Activated CD4-positive, alpha-beta memory T cell treated with anti-CD3 and anti-CD28 coated beads for 36 hours (primary cell): ENCODE results near the gene MED17. TPM values are rescaled to one million over a fixed set of nuclear protein-coding genes. Genes with fewer than 3 reads are reported as not detected.

Experiments
- CTCF ChIA-PET: fragments of 350-600 bp; sonication (Branson Sonifier 250); formaldehyde crosslinking; loops from one replicate; lab custom pipeline; 2021; ENCODE audit warnings: antibody characterized with exemption, inconsistent platforms; lab: Charles Lee
- POLR2A ChIA-PET: fragments of 350-600 bp; sonication (Branson Sonifier 250); formaldehyde crosslinking; loops from one replicate; lab custom pipeline; 2021; ENCODE audit warnings: antibody characterized with exemption; lab: Charles Lee
- DNase-seq: peaks from one replicate; pipeline ENCODE4 v3.0.0-alpha.2; 2020
- H3K27ac Mint-ChIP-seq: one replicate; pipeline ENCODE4 v1.8.0; 2021; ENCODE audit warnings: mixed read lengths
- H3K27me3 Mint-ChIP-seq: one replicate; pipeline ENCODE4 v1.8.0; 2021; ENCODE audit warnings: mixed read lengths
- H3K36me3 Mint-ChIP-seq: one replicate; pipeline ENCODE4 v1.8.0; 2021; ENCODE audit warnings: mixed read lengths
- H3K4me1 Mint-ChIP-seq: one replicate; pipeline ENCODE4 v1.8.0; 2021; ENCODE audit warnings: low read depth, mixed read lengths
- H3K4me3 Mint-ChIP-seq: one replicate; pipeline ENCODE4 v1.8.0; 2021; ENCODE audit warnings: mild to moderate bottlenecking, mixed read lengths
- H3K9me3 Mint-ChIP-seq: one replicate; pipeline ENCODE4 v1.8.0; 2021; ENCODE audit warnings: mixed read lengths
- intact Hi-C: fragments of 100-400 bp; cut with micrococcal nuclease; formaldehyde crosslinking; loops from one replicate; pipeline ENCODE4 v1.15.1; 2023
- total RNA-seq, 2 experiments: library from RNA; stranded (reverse); gene quantifications; one replicate each; pipeline ENCODE4 v1.2.3, GENCODE V29; 2021

MED17 gene
- total RNA-seq, 2 experiments from 2014 or later: 32.3 to 34.7 TPM

- Mint-ChIP-seq H3K9me3 (no peaks in the 10 kb centered on the region), H3K4me3 (no peak overlapping the region), H3K27ac (no peak overlapping the region), H3K4me1 (no peaks in the 10 kb centered on the region), H3K36me3 (no peaks in the 10 kb centered on the region), H3K27me3 (no peaks in the 10 kb centered on the region)
- POLR2A ChIA-PET: no interaction called here
- intact Hi-C loops: no loop called here
- no peak for DNase-seq
- CTCF ChIA-PET: no interaction called here
Measured at GRCh38 chr11:93843906-93844305, 59.8 kb downstream of the MED17 start.

- no peak overlapping the region for H3K27ac Mint-ChIP-seq
- CTCF ChIA-PET: no interaction called here
- H3K4me1 Mint-ChIP-seq: peaks cover 2% of the 10 kb centered on the region
- no peak for DNase-seq
- no peaks in the 10 kb centered on the region for H3K36me3 Mint-ChIP-seq
- intact Hi-C loops: no loop called here
- POLR2A ChIA-PET: no interaction called here
- H3K27me3 Mint-ChIP-seq: peaks cover 3% of the 10 kb centered on the region
- no peak overlapping the region for H3K4me3 Mint-ChIP-seq
- no peaks in the 10 kb centered on the region for H3K9me3 Mint-ChIP-seq
Measured at GRCh38 chr11:93844568-93844967, 60.5 kb downstream of the MED17 start.

DNA sequence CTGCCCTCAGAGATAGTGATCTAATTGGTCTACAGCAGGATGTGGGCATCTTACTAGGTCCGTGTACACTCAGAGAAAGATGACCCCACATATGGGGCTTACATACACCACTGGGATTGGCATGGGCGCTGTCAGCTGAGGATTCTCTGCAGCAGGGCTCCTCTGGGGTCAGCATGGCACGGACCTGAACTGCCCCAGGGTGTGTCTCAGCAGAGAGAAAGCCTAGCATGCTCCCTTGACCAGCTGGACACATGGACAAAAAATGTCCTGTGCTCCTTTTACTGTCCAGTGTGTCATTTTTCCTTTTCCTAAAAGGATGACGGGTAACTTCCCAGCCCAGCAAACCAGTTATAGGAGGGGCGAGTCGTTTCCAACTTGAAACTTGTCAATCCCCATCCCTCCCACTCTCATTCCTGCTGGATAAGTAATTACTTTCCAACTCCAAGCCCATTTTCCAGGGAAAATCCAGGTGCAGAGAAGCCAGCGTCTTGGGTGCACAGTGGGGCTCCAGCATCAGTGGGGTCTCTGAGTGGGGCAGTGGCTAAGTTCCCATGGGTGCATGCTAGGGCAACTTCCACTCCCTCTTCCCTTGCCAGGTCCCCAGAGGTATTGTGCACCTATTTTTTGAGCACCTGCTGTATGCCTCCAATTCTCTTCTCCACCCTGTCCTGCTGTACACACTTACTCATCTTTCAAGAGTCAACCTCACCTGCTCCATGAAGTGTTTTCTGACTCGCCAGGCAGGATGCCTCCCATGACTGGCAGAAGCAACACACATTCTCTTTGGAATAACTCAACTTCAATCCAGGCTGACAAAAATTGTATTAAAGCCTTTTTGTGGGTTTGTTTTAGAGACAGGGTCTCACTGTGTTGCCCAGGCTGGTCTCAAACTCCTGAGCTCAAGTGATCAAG is 61.4 kb downstream of the MED17 start:
- peaks cover 3% of the 10 kb centered on the region for H3K4me1 Mint-ChIP-seq
- H3K27me3 Mint-ChIP-seq: peaks cover 5% of the 10 kb centered on the region
- CTCF ChIA-PET: no interaction called here
- no peak overlapping the region for H3K27ac Mint-ChIP-seq
- POLR2A ChIA-PET: no interaction called here
- H3K36me3 Mint-ChIP-seq: no peaks in the 10 kb centered on the region
- intact Hi-C loops: no loop called here
- no peak for DNase-seq
- H3K9me3 Mint-ChIP-seq: no peaks in the 10 kb centered on the region
- H3K4me3 Mint-ChIP-seq: no peak overlapping the region

- no peaks in the 10 kb centered on the region for H3K9me3 Mint-ChIP-seq
- CTCF ChIA-PET: no interaction called here
- DNase-seq: no peak
- peaks cover 3% of the 10 kb centered on the region for H3K4me1 Mint-ChIP-seq
- intact Hi-C loops: no loop called here
- no peak overlapping the region for H3K27ac Mint-ChIP-seq
- POLR2A ChIA-PET: no interaction called here
- H3K36me3 Mint-ChIP-seq: no peaks in the 10 kb centered on the region
- peaks cover 13% of the 10 kb centered on the region for H3K27me3 Mint-ChIP-seq
- H3K4me3 Mint-ChIP-seq: no peak overlapping the region
Measured at GRCh38 chr11:93846411-93846810, 62.3 kb downstream of the MED17 start.

GRCh38 chr11:93849201-93849600 is 65.1 kb downstream of the MED17 start:
- Mint-ChIP-seq H3K9me3 (no peaks in the 10 kb centered on the region), H3K27me3 (peaks cover 17% of the 10 kb centered on the region), H3K4me3 (no peak overlapping the region), H3K27ac (no peak overlapping the region), H3K36me3 (no peaks in the 10 kb centered on the region), H3K4me1 (peaks cover 3% of the 10 kb centered on the region)
- POLR2A ChIA-PET: no interaction called here
- CTCF ChIA-PET: no interaction called here
- intact Hi-C loops: no loop called here
- DNase-seq: no peak

GRCh38 chr11:93849751-93850593 is 65.9 kb downstream of the MED17 start:
- Mint-ChIP-seq H3K27ac (no peak overlapping the region), H3K36me3 (no peaks in the 10 kb centered on the region), H3K4me1 (peaks cover 3% of the 10 kb centered on the region), H3K27me3 (peaks cover 17% of the 10 kb centered on the region), H3K9me3 (no peaks in the 10 kb centered on the region), H3K4me3 (no peak overlapping the region)
- no peak for DNase-seq
- CTCF ChIA-PET: no interaction called here
- intact Hi-C loops: no loop called here
- POLR2A ChIA-PET: no interaction called here

GRCh38 chr11:93850594-93851018 is 66.5 kb downstream of the MED17 start, which contains the start of gene VSTM5:
Gene VSTM5 (minus strand): TSS chr11:93850618. CDS start chr11:93850502, 116 bp downstream.
- intact Hi-C loops: no loop called here
- Mint-ChIP-seq H3K9me3 (no peaks in the 10 kb centered on the region), H3K4me1 (peaks cover 3% of the 10 kb centered on the region), H3K36me3 (no peaks in the 10 kb centered on the region), H3K27me3 (peaks cover 17% of the 10 kb centered on the region), H3K27ac (no peak within 1 kb of the TSS), H3K4me3 (no peak within 1 kb of the TSS)
- ChIA-PET POLR2A (no interaction called here), CTCF (no interaction called here)
- DNase-seq: no peak

DNA sequence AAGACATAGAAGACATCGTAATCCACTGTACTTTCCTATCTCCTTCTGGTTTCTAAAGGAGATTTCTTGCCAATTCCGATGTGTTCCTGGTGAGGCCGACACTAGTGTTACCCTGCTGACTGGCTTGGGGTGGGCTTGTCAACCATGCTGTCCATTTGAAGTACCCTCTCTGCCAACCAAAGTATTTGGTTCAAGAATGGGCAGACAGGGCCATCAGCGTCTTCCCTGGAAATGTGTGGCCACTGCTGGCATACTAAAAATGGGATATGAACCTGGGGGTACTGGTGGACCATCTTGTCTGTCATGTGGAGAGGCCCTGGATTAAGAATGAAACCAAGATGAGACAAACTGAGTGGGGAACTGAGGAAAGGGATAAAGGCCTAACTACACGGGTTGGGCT is 68.2 kb downstream of the MED17 start:
- Mint-ChIP-seq H3K36me3 (no peaks in the 10 kb centered on the region), H3K9me3 (no peaks in the 10 kb centered on the region), H3K27ac (no peak overlapping the region), H3K4me3 (no peak overlapping the region), H3K27me3 (peaks cover 17% of the 10 kb centered on the region), H3K4me1 (peaks cover 3% of the 10 kb centered on the region)
- intact Hi-C loops: no loop called here
- no peak for DNase-seq
- POLR2A ChIA-PET: no interaction called here
- CTCF ChIA-PET: no interaction called here

- no peaks in the 10 kb centered on the region for H3K36me3 Mint-ChIP-seq
- H3K4me3 Mint-ChIP-seq: no peak overlapping the region
- ChIA-PET POLR2A (no interaction called here), CTCF (no interaction called here)
- H3K9me3 Mint-ChIP-seq: no peaks in the 10 kb centered on the region
- DNase-seq: no peak
- no peaks in the 10 kb centered on the region for H3K4me1 Mint-ChIP-seq
- H3K27ac Mint-ChIP-seq: no peak overlapping the region
- intact Hi-C loops: no loop called here
- H3K27me3 Mint-ChIP-seq: no peaks in the 10 kb centered on the region
Measured at GRCh38 chr11:93857413-93858120, 73.5 kb downstream of the MED17 start.

GRCh38 chr11:93858121-93858775 is 74.2 kb downstream of the MED17 start:
- Mint-ChIP-seq H3K4me3 (no peak overlapping the region), H3K9me3 (no peaks in the 10 kb centered on the region), H3K27me3 (no peaks in the 10 kb centered on the region), H3K27ac (no peak overlapping the region), H3K36me3 (no peaks in the 10 kb centered on the region), H3K4me1 (no peaks in the 10 kb centered on the region)
- intact Hi-C loops: no loop called here
- POLR2A ChIA-PET: no interaction called here
- DNase-seq: no peak
- CTCF ChIA-PET: no interaction called here

- Mint-ChIP-seq H3K27ac (no peak overlapping the region), H3K9me3 (no peaks in the 10 kb centered on the region), H3K27me3 (no peaks in the 10 kb centered on the region), H3K4me1 (no peaks in the 10 kb centered on the region), H3K4me3 (no peak overlapping the region), H3K36me3 (no peaks in the 10 kb centered on the region)
- no peak for DNase-seq
- intact Hi-C loops: no loop called here
- ChIA-PET POLR2A (interaction anchor here (0.6 kb wide), 1 partner anchor 36 kb away, joined by 3 read pairs; no protein-coding TSS in a partner anchor), CTCF (no interaction called here)
Measured at GRCh38 chr11:93861808-93862207, 77.7 kb downstream of the MED17 start.
